Central memory CD8-positive, alpha-beta T cell (primary cell): ENCODE measurements around the gene AKR7A3.
"Not testable (repeated sequence)": the region's sequence is repeated elsewhere in the genome, so short reads cannot be mapped to it uniquely, and the experiment has no call there.

ENCODE experiments used
- ATAC-seq: fragments of 150-1000 bp; cut with Tn5 transposase; replicated peaks from 2 replicates; pipeline ENCODE4 v1.10.0; 2022; ENCODE audit warnings: mild to moderate bottlenecking, moderate FRiP score, moderate number of reproducible peaks; ENCODE audit not compliant: poor library complexity, severe bottlenecking; ENCODE audit errors: extremely low read depth
- DNase-seq, 2 donors: peaks; one replicate each; pipeline ENCODE4 v3.0.0; 2021; ENCODE audit warnings: low spot score in 2 of 2
- H3K27ac Mint-ChIP-seq: one replicate; pipeline ENCODE4 v1.8.0; 2022; ENCODE audit warnings: low read depth, mild to moderate bottlenecking, moderate library complexity, mixed read lengths
- H3K27me3 Mint-ChIP-seq: one replicate; pipeline ENCODE4 v1.8.0; 2022; ENCODE audit warnings: mixed read lengths
- H3K36me3 Mint-ChIP-seq: one replicate; pipeline ENCODE4 v1.8.0; 2022; ENCODE audit warnings: mild to moderate bottlenecking, moderate library complexity, mixed read lengths; ENCODE audit not compliant: insufficient read depth
- H3K4me1 Mint-ChIP-seq: one replicate; pipeline ENCODE4 v1.8.0; 2022; ENCODE audit warnings: mixed read lengths
- H3K4me3 Mint-ChIP-seq: one replicate; pipeline ENCODE4 v1.8.0; 2022; ENCODE audit warnings: mild to moderate bottlenecking, moderate library complexity, mixed read lengths
- H3K9me3 Mint-ChIP-seq: one replicate; pipeline ENCODE4 v1.8.0; 2022; ENCODE audit warnings: mixed read lengths

AKR7A3 gene

GRCh38 chr1:19288324-19289241, at the start of gene AKR7A3:
Gene AKR7A3 (minus strand): TSS chr1:19288770. CDS start chr1:19288709, 61 bp downstream.
- H3K4me3 Mint-ChIP-seq, result peak within 1 kb of the TSS; percentile 63
- peaks cover 19% of the 10 kb centered on the region for H3K27me3 Mint-ChIP-seq
- H3K27ac Mint-ChIP-seq, H3K4me1 Mint-ChIP-seq, H3K9me3 Mint-ChIP-seq, H3K36me3 Mint-ChIP-seq: not testable (repeated sequence)
- ATAC-seq (peak; percentile 89), DNase-seq (peak in 1 of 2 donors; percentile 29)

GRCh38 chr1:19338323-19338762, 49.8 kb upstream of the AKR7A3 start:
- Mint-ChIP-seq H3K27me3 (no peaks in the 10 kb centered on the region), H3K9me3 (no peaks in the 10 kb centered on the region), H3K4me3 (no peak overlapping the region), H3K27ac (no peak overlapping the region), H3K4me1 (peaks cover 11% of the 10 kb centered on the region), H3K36me3 (peaks cover 43% of the 10 kb centered on the region)
- DNase-seq, result no peak
- ATAC-seq, result no peak

GRCh38 chr1:19337289-19337688, 48.7 kb upstream of the AKR7A3 start:
- no peak for DNase-seq
- Mint-ChIP-seq H3K9me3 (no peaks in the 10 kb centered on the region), H3K36me3 (peaks cover 42% of the 10 kb centered on the region), H3K4me1 (peaks cover 6% of the 10 kb centered on the region), H3K4me3 (no peak overlapping the region), H3K27me3 (no peaks in the 10 kb centered on the region), H3K27ac (peak overlapping the region; percentile 49)
- no peak for ATAC-seq

GRCh38 chr1:19336543-19336942, 48.0 kb upstream of the AKR7A3 start:
- H3K4me3 Mint-ChIP-seq, result no peak overlapping the region
- H3K36me3 Mint-ChIP-seq, result peaks cover 44% of the 10 kb centered on the region
- H3K27ac Mint-ChIP-seq, result peak overlapping the region; percentile 49
- H3K4me1 Mint-ChIP-seq, result peaks cover 6% of the 10 kb centered on the region
- DNase-seq (no peak), ATAC-seq (no peak)
- H3K9me3 Mint-ChIP-seq, result no peaks in the 10 kb centered on the region
- no peaks in the 10 kb centered on the region for H3K27me3 Mint-ChIP-seq

- peaks cover 33% of the 10 kb centered on the region for H3K36me3 Mint-ChIP-seq
- DNase-seq (no peak), ATAC-seq (no peak)
- no peak overlapping the region for H3K27ac Mint-ChIP-seq
- peaks cover 6% of the 10 kb centered on the region for H3K4me1 Mint-ChIP-seq
- no peaks in the 10 kb centered on the region for H3K9me3 Mint-ChIP-seq
- no peak overlapping the region for H3K4me3 Mint-ChIP-seq
- H3K27me3 Mint-ChIP-seq, result no peaks in the 10 kb centered on the region
These were observed 45.2 kb upstream of the AKR7A3 start for GRCh38 chr1:19333587-19334354.

GRCh38 chr1:19332832-19333231, 44.3 kb upstream of the AKR7A3 start:
- Mint-ChIP-seq H3K9me3 (no peaks in the 10 kb centered on the region), H3K27me3 (no peaks in the 10 kb centered on the region), H3K4me1 (peaks cover 6% of the 10 kb centered on the region), H3K4me3 (no peak overlapping the region), H3K27ac (peak overlapping the region; percentile 22), H3K36me3 (peaks cover 31% of the 10 kb centered on the region)
- no peak for DNase-seq
- ATAC-seq, result no peak

GRCh38 chr1:19331262-19331878, 42.8 kb upstream of the AKR7A3 start:
- Mint-ChIP-seq H3K27me3 (no peaks in the 10 kb centered on the region), H3K9me3 (no peaks in the 10 kb centered on the region), H3K4me3 (no peak overlapping the region), H3K36me3 (peaks cover 31% of the 10 kb centered on the region), H3K27ac (peak overlapping the region; percentile 57), H3K4me1 (no peaks in the 10 kb centered on the region)
- DNase-seq (no peak), ATAC-seq (no peak)

- peaks cover 35% of the 10 kb centered on the region for H3K36me3 Mint-ChIP-seq
- no peak for DNase-seq
- H3K4me1 Mint-ChIP-seq, result no peaks in the 10 kb centered on the region
- H3K27me3 Mint-ChIP-seq, result no peaks in the 10 kb centered on the region
- no peak overlapping the region for H3K27ac Mint-ChIP-seq
- no peak for ATAC-seq
- peak overlapping the region; percentile 14 for H3K4me3 Mint-ChIP-seq
- H3K9me3 Mint-ChIP-seq, result no peaks in the 10 kb centered on the region
These were observed 42.0 kb upstream of the AKR7A3 start for GRCh38 chr1:19330449-19331135.

- H3K4me3 Mint-ChIP-seq, result peak overlapping the region; percentile 14
- H3K27me3 Mint-ChIP-seq, result no peaks in the 10 kb centered on the region
- ATAC-seq (no peak), DNase-seq (no peak)
- H3K36me3 Mint-ChIP-seq, result peaks cover 40% of the 10 kb centered on the region
- no peaks in the 10 kb centered on the region for H3K4me1 Mint-ChIP-seq
- H3K9me3 Mint-ChIP-seq, result no peaks in the 10 kb centered on the region
- peak overlapping the region; percentile 65 for H3K27ac Mint-ChIP-seq
These were observed 41.0 kb upstream of the AKR7A3 start for GRCh38 chr1:19329611-19330010.

- Mint-ChIP-seq H3K27me3 (no peaks in the 10 kb centered on the region), H3K4me3 (peak overlapping the region; percentile 14), H3K36me3 (peaks cover 43% of the 10 kb centered on the region), H3K27ac (peak overlapping the region; percentile 65), H3K4me1 (no peaks in the 10 kb centered on the region), H3K9me3 (no peaks in the 10 kb centered on the region)
- no peak for DNase-seq
- ATAC-seq, result no peak
These were observed 40.6 kb upstream of the AKR7A3 start for GRCh38 chr1:19329188-19329587.

- Mint-ChIP-seq H3K9me3 (no peaks in the 10 kb centered on the region), H3K27me3 (no peaks in the 10 kb centered on the region), H3K4me1 (no peaks in the 10 kb centered on the region), H3K4me3 (no peak overlapping the region), H3K36me3 (peaks cover 46% of the 10 kb centered on the region), H3K27ac (peak overlapping the region; percentile 71)
- no peak for DNase-seq
- no peak for ATAC-seq
These were observed 39.9 kb upstream of the AKR7A3 start for GRCh38 chr1:19328486-19328885.

- no peaks in the 10 kb centered on the region for H3K27me3 Mint-ChIP-seq
- no peaks in the 10 kb centered on the region for H3K4me1 Mint-ChIP-seq
- peak overlapping the region; percentile 71 for H3K27ac Mint-ChIP-seq
- no peaks in the 10 kb centered on the region for H3K9me3 Mint-ChIP-seq
- DNase-seq (no peak), ATAC-seq (no peak)
- peaks cover 48% of the 10 kb centered on the region for H3K36me3 Mint-ChIP-seq
- H3K4me3 Mint-ChIP-seq, result no peak overlapping the region
These were observed 39.2 kb upstream of the AKR7A3 start for GRCh38 chr1:19327736-19328135.
